ENCODE data around the gene DENND1A. TPM values are rescaled to one million over a fixed set of nuclear protein-coding genes. Genes with fewer than 3 reads are reported as not detected.
"Not testable (repeated sequence)": the region's sequence is repeated elsewhere in the genome, so short reads cannot be mapped to it uniquely, and the experiment has no call there.

The DENND1A gene
- total RNA-seq, 2 experiments from 2014 or later, result 12.2 to 14.5 TPM

- Mint-ChIP-seq H3K4me1 (no peaks in the 10 kb centered on the region), H3K36me3 (peaks cover 25% of the 10 kb centered on the region), H3K9me3 (ENCODE audit: low read depth) (peaks cover 27% of the 10 kb centered on the region), H3K27me3 (no peaks in the 10 kb centered on the region), H3K27ac (no peak overlapping the region), H3K4me3 (no peak overlapping the region)
- no peak for DNase-seq
- CTCF ChIA-PET, result interaction anchor here (0.6 kb wide), 1 partner anchor 8 kb away, joined by 3 read pairs; no protein-coding TSS in a partner anchor
- no peak for ATAC-seq
Measured at GRCh38 chr9:123825342-123826060, 104.4 kb downstream of the DENND1A start.

GRCh38 chr9:123823194-123823947 lies 106.6 kb downstream of the DENND1A start:
- no peak for DNase-seq
- Mint-ChIP-seq H3K36me3 (peaks cover 12% of the 10 kb centered on the region), H3K27me3 (no peaks in the 10 kb centered on the region), H3K4me1 (no peaks in the 10 kb centered on the region), H3K27ac (no peak overlapping the region), H3K9me3 (ENCODE audit: low read depth) (peaks cover 12% of the 10 kb centered on the region), H3K4me3 (no peak overlapping the region)
- no peak for ATAC-seq
- CTCF ChIA-PET, result no interaction called here

GRCh38 chr9:123821619-123822018 lies 108.3 kb downstream of the DENND1A start:
- Mint-ChIP-seq H3K36me3 (peaks cover 5% of the 10 kb centered on the region), H3K4me3 (no peak overlapping the region), H3K27ac (no peak overlapping the region), H3K9me3 (ENCODE audit: low read depth) (peaks cover 4% of the 10 kb centered on the region), H3K4me1 (no peaks in the 10 kb centered on the region), H3K27me3 (no peaks in the 10 kb centered on the region)
- no peak for ATAC-seq
- DNase-seq, result no peak
- CTCF ChIA-PET, result no interaction called here

GRCh38 chr9:123820139-123820538 lies 109.8 kb downstream of the DENND1A start:
- Mint-ChIP-seq H3K4me3 (no peak overlapping the region), H3K36me3 (peaks cover 2% of the 10 kb centered on the region), H3K27me3 (no peaks in the 10 kb centered on the region), H3K9me3 (ENCODE audit: low read depth) (no peaks in the 10 kb centered on the region), H3K27ac (no peak overlapping the region), H3K4me1 (no peaks in the 10 kb centered on the region)
- ATAC-seq (no peak), DNase-seq (no peak)
- CTCF ChIA-PET, result no interaction called here

- CTCF ChIA-PET, result no interaction called here
- H3K27me3 Mint-ChIP-seq, result no peaks in the 10 kb centered on the region
Measured at GRCh38 chr9:123816817-123817472, 113.0 kb downstream of the DENND1A start.

GRCh38 chr9:123815856-123816255 lies 114.1 kb downstream of the DENND1A start:
- H3K27ac Mint-ChIP-seq; H3K27me3 Mint-ChIP-seq; H3K4me1 Mint-ChIP-seq; DNase-seq; H3K36me3 Mint-ChIP-seq; CTCF ChIA-PET; H3K4me3 Mint-ChIP-seq; H3K9me3 Mint-ChIP-seq (ENCODE audit: low read depth); ATAC-seq: not testable (repeated sequence)

More at GRCh38 chr9:123816817-123817472, 113.0 kb downstream of the DENND1A start:
- H3K9me3 Mint-ChIP-seq (ENCODE audit: low read depth), result no peaks in the 10 kb centered on the region
- H3K4me3 Mint-ChIP-seq, result no peak overlapping the region
- H3K27ac Mint-ChIP-seq, result no peak overlapping the region
- DNase-seq, result no peak
- no peaks in the 10 kb centered on the region for H3K4me1 Mint-ChIP-seq
- no peaks in the 10 kb centered on the region for H3K36me3 Mint-ChIP-seq
- ATAC-seq, result no peak

GRCh38 chr9:123814496-123814895 lies 115.4 kb downstream of the DENND1A start:
- DNase-seq (no peak), ATAC-seq (no peak)
- Mint-ChIP-seq H3K4me3 (no peak overlapping the region), H3K27ac (no peak overlapping the region), H3K27me3 (no peaks in the 10 kb centered on the region), H3K9me3 (ENCODE audit: low read depth) (no peaks in the 10 kb centered on the region), H3K36me3 (no peaks in the 10 kb centered on the region), H3K4me1 (no peaks in the 10 kb centered on the region)
- CTCF ChIA-PET, result no interaction called here

- CTCF ChIA-PET, result no interaction called here
- no peaks in the 10 kb centered on the region for H3K27me3 Mint-ChIP-seq
- no peaks in the 10 kb centered on the region for H3K36me3 Mint-ChIP-seq
- ATAC-seq, result no peak
- no peak for DNase-seq
- no peaks in the 10 kb centered on the region for H3K9me3 Mint-ChIP-seq (ENCODE audit: low read depth)
- no peak overlapping the region for H3K27ac Mint-ChIP-seq
- no peak overlapping the region for H3K4me3 Mint-ChIP-seq
- H3K4me1 Mint-ChIP-seq, result no peaks in the 10 kb centered on the region
Measured at GRCh38 chr9:123812984-123813383, 116.9 kb downstream of the DENND1A start.

- no peaks in the 10 kb centered on the region for H3K9me3 Mint-ChIP-seq (ENCODE audit: low read depth)
- H3K27ac Mint-ChIP-seq, result no peak overlapping the region
- H3K4me3 Mint-ChIP-seq, result no peak overlapping the region
- CTCF ChIA-PET, result no interaction called here
- no peaks in the 10 kb centered on the region for H3K36me3 Mint-ChIP-seq
- DNase-seq, result no peak
- H3K27me3 Mint-ChIP-seq, result no peaks in the 10 kb centered on the region
- ATAC-seq, result no peak
- H3K4me1 Mint-ChIP-seq, result no peaks in the 10 kb centered on the region
Measured at GRCh38 chr9:123807251-123807650, 122.7 kb downstream of the DENND1A start.

- Mint-ChIP-seq H3K4me1 (no peaks in the 10 kb centered on the region), H3K27ac (no peak overlapping the region), H3K4me3 (no peak overlapping the region), H3K9me3 (ENCODE audit: low read depth) (no peaks in the 10 kb centered on the region), H3K27me3 (no peaks in the 10 kb centered on the region), H3K36me3 (no peaks in the 10 kb centered on the region)
- ATAC-seq (no peak), DNase-seq (no peak)
- CTCF ChIA-PET, result no interaction called here
Measured at GRCh38 chr9:123806829-123807228, 123.1 kb downstream of the DENND1A start.

GRCh38 chr9:123798195-123798594 lies 131.7 kb downstream of the DENND1A start:
- Mint-ChIP-seq H3K27me3 (no peaks in the 10 kb centered on the region), H3K4me3 (no peak overlapping the region), H3K27ac (no peak overlapping the region), H3K9me3 (ENCODE audit: low read depth) (no peaks in the 10 kb centered on the region), H3K4me1 (peaks cover 4% of the 10 kb centered on the region), H3K36me3 (no peaks in the 10 kb centered on the region)
- CTCF ChIA-PET, result no interaction called here
- ATAC-seq (no peak), DNase-seq (no peak)

GRCh38 chr9:123796618-123797484 lies 133.1 kb downstream of the DENND1A start:
- CTCF ChIA-PET, result no interaction called here
- no peak overlapping the region for H3K4me3 Mint-ChIP-seq
- H3K27ac Mint-ChIP-seq, result no peak overlapping the region

GRCh38 chr9:123796094-123796493 lies 133.8 kb downstream of the DENND1A start:
- ATAC-seq (no peak), DNase-seq (no peak)
- CTCF ChIA-PET, result no interaction called here
- Mint-ChIP-seq H3K4me3 (no peak overlapping the region), H3K4me1 (peaks cover 4% of the 10 kb centered on the region), H3K9me3 (ENCODE audit: low read depth) (no peaks in the 10 kb centered on the region), H3K27ac (no peak overlapping the region), H3K36me3 (peaks cover 2% of the 10 kb centered on the region), H3K27me3 (no peaks in the 10 kb centered on the region)

More at GRCh38 chr9:123796618-123797484, 133.1 kb downstream of the DENND1A start:
- ATAC-seq, result no peak
- H3K4me1 Mint-ChIP-seq, result peaks cover 4% of the 10 kb centered on the region
- H3K27me3 Mint-ChIP-seq, result no peaks in the 10 kb centered on the region
- H3K36me3 Mint-ChIP-seq, result peaks cover 2% of the 10 kb centered on the region
- DNase-seq, result no peak
- no peaks in the 10 kb centered on the region for H3K9me3 Mint-ChIP-seq (ENCODE audit: low read depth)
